ENCODE measurements around the gene IMPDH1.

The IMPDH1 gene

DNA sequence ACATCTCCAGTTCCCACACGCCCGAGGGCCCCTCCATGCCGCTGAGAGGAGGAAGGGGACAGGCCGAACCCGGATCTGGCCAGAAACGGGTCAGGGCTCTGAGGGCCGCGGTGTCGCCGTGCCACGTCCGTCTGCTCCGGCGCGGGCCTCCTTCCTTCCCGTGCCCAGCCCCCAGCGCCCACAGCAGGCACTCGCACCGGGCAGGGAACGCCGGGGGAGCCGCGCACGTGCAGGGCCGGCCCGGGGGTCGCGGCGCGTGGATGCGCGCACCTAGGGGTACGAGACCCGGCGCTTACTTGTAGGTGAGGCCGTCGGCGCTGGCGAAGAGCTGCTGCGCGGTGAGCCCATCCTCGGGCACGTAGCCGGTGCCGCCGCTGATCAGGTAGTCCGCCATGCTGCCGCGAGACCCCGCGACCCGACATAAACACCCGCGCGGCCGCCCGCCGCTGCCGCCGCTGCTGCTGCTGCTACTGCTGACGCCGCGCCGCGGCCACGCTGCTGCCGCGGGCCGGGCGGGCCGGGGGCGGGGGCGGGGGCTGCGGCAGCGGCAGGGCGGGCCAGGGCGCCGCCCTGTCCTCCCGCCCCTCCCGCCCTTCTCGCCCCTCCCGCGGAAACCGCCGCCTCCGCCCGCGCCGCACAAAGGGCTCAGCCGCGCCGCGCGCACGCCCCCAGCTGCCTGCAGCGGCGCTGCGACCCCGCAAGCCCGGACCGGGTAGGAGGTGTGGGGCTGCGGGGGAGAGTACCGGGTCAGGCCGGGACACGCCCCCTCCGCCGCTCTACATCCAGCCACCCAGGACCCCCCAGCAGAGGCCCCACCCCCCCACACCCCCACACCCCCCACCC lies 4.1 kb downstream of the IMPDH1 start:
- TF ChIP-seq, protein P1, sequence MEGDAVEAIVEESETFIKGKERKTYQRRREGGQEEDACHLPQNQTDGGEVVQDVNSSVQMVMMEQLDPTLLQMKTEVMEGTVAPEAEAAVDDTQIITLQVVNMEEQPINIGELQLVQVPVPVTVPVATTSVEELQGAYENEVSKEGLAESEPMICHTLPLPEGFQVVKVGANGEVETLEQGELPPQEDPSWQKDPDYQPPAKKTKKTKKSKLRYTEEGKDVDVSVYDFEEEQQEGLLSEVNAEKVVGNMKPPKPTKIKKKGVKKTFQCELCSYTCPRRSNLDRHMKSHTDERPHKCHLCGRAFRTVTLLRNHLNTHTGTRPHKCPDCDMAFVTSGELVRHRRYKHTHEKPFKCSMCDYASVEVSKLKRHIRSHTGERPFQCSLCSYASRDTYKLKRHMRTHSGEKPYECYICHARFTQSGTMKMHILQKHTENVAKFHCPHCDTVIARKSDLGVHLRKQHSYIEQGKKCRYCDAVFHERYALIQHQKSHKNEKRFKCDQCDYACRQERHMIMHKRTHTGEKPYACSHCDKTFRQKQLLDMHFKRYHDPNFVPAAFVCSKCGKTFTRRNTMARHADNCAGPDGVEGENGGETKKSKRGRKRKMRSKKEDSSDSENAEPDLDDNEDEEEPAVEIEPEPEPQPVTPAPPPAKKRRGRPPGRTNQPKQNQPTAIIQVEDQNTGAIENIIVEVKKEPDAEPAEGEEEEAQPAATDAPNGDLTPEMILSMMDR (IDR thresholded peaks at IDR 0.05; ENCODE audit: control insufficient read depth, extremely low read depth, insufficient read depth) = peak; percentile 11; the same call in 1 of the 2 replicates
- DNase-seq (ENCODE audit: low read depth) = no peak
- peak overlapping the region; percentile 87 for H3K4me3 ChIP-seq (ENCODE audit: low read depth, low read length)

GRCh38 chr7:128404886-128405470 lies 4.8 kb downstream of the IMPDH1 start:
- no peak for DNase-seq (ENCODE audit: low read depth)
- H3K4me3 ChIP-seq (ENCODE audit: low read depth, low read length) = peak overlapping the region; percentile 87
- TF ChIP-seq, protein P1 (IDR thresholded peaks at IDR 0.05; ENCODE audit: control insufficient read depth, extremely low read depth, insufficient read depth) = 0 out of 2 replicates have a peak, but pooled peaks have one; percentile 25

GRCh38 chr7:128404143-128404681 lies 5.6 kb downstream of the IMPDH1 start:
- DNase-seq (ENCODE audit: low read depth) = no peak
- H3K4me3 ChIP-seq (ENCODE audit: low read depth, low read length) = peak overlapping the region; percentile 87
- TF ChIP-seq, protein P1 (IDR thresholded peaks at IDR 0.05; ENCODE audit: control insufficient read depth, extremely low read depth, insufficient read depth) = no peak

- peak overlapping the region; percentile 87 for H3K4me3 ChIP-seq (ENCODE audit: low read depth, low read length)
- no peak for DNase-seq (ENCODE audit: low read depth)
- TF ChIP-seq, protein P1 (IDR thresholded peaks at IDR 0.05; ENCODE audit: control insufficient read depth, extremely low read depth, insufficient read depth) = no peak
Measured at GRCh38 chr7:128403676-128404075, 6.1 kb downstream of the IMPDH1 start.

DNA sequence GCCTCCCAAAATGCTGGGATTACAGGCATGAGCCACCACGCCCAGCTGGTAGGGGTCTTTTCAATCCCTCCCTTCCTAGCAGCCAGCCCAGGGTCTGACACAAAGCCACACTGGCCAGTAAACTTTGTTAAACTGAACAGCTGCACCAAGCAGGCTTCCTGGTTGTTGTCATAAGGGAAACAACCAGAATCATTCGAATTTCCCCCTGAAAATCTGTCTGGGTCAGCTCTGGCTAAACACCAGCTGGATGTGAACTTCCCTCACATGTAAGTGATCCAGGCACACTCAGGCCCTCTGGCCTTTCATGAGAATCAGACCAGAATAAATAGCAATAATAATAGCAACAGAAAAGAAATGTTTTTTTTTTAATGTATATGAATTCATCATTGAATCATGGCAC lies 7.4 kb downstream of the IMPDH1 start:
- DNase-seq (ENCODE audit: low read depth) = no peak
- TF ChIP-seq, protein P1 (IDR thresholded peaks at IDR 0.05; ENCODE audit: control insufficient read depth, extremely low read depth, insufficient read depth) = no peak
- H3K4me3 ChIP-seq (ENCODE audit: low read depth, low read length) = no peak overlapping the region

- TF ChIP-seq, protein P1 (IDR thresholded peaks at IDR 0.05; ENCODE audit: control insufficient read depth, extremely low read depth, insufficient read depth) = no peak
- no peak for DNase-seq (ENCODE audit: low read depth)
Measured at GRCh38 chr7:128400566-128400965, 9.2 kb downstream of the IMPDH1 start.

More at GRCh38 chr7:128400566-128400965, 9.2 kb downstream of the IMPDH1 start:
- no peak overlapping the region for H3K4me3 ChIP-seq (ENCODE audit: low read depth, low read length)
